ENCODE measurements around the gene CNMD.

- TF ChIP-seq CTCF (IDR thresholded peaks at IDR 0.05; ENCODE audit: poor library complexity, severe bottlenecking) (no peak), RAD21 (conservative IDR thresholded peaks at IDR 0.05) (no peak), POLR2AphosphoS5 (IDR thresholded peaks at IDR 0.05) (no peak), SMC3 (conservative IDR thresholded peaks at IDR 0.05; ENCODE audit: poor library complexity) (no peak), EZH2 (IDR thresholded peaks at IDR 0.05; ENCODE audit: borderline replicate concordance, insufficient read depth, low read length, poor library complexity, severe bottlenecking) (no peak), EP300 (conservative IDR thresholded peaks at IDR 0.05; ENCODE audit: poor library complexity, severe bottlenecking) (no peak)
Observed at GRCh38 chr13:52765611-52766390, 26.2 kb upstream of the CNMD start.

Data from neural cell (in vitro differentiated cells).